ENCODE data around the gene NIT1. TPM values are rescaled to one million over a fixed set of nuclear protein-coding genes. Genes with fewer than 3 reads are reported as not detected.
A peak's percentile ranks its signal among the peaks of the same experiment; 100 is the strongest.

NIT1 gene
- total and polyA plus RNA-seq, 9 of the 15 experiments (the other 6 are each of a cell fraction or from before 2014, with no cell fraction given) = 18.4 to 76.0 (median 33.7) TPM

DNA sequence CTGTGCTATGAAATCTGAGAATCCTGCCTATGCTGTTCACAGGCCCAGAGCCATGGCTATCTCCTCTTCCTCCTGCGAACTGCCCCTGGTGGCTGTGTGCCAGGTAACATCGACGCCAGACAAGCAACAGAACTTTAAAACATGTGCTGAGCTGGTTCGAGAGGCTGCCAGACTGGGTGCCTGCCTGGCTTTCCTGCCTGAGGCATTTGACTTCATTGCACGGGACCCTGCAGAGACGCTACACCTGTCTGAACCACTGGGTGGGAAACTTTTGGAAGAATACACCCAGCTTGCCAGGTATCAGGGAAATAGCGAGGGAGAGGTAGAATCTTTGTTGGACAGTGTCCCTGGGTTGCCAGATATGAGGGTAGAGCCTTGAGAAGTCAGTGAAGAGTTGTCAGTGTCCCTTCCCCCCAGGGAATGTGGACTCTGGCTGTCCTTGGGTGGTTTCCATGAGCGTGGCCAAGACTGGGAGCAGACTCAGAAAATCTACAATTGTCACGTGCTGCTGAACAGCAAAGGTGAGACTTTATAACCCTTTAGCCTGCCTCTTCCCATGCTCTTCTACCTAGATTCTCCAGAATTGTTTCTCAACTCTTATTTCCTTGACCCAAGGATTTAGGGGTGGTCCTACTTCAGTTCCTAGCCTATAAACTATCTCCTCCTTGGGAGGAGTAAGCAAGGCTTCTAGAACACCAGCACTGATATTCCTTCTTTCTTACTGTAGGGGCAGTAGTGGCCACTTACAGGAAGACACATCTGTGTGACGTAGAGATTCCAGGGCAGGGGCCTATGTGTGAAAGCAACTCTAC lies 1.4 kb downstream of the NIT1 start (continued):
- TF ChIP-seq, protein P1, sequence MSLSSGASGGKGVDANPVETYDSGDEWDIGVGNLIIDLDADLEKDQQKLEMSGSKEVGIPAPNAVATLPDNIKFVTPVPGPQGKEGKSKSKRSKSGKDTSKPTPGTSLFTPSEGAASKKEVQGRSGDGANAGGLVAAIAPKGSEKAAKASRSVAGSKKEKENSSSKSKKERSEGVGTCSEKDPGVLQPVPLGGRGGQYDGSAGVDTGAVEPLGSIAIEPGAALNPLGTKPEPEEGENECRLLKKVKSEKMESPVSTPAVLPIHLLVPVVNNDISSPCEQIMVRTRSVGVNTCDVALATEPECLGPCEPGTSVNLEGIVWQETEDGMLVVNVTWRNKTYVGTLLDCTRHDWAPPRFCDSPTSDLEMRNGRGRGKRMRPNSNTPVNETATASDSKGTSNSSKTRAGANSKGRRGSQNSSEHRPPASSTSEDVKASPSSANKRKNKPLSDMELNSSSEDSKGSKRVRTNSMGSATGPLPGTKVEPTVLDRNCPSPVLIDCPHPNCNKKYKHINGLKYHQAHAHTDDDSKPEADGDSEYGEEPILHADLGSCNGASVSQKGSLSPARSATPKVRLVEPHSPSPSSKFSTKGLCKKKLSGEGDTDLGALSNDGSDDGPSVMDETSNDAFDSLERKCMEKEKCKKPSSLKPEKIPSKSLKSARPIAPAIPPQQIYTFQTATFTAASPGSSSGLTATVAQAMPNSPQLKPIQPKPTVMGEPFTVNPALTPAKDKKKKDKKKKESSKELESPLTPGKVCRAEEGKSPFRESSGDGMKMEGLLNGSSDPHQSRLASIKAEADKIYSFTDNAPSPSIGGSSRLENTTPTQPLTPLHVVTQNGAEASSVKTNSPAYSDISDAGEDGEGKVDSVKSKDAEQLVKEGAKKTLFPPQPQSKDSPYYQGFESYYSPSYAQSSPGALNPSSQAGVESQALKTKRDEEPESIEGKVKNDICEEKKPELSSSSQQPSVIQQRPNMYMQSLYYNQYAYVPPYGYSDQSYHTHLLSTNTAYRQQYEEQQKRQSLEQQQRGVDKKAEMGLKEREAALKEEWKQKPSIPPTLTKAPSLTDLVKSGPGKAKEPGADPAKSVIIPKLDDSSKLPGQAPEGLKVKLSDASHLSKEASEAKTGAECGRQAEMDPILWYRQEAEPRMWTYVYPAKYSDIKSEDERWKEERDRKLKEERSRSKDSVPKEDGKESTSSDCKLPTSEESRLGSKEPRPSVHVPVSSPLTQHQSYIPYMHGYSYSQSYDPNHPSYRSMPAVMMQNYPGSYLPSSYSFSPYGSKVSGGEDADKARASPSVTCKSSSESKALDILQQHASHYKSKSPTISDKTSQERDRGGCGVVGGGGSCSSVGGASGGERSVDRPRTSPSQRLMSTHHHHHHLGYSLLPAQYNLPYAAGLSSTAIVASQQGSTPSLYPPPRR (CRISPR knock-in tag; IDR thresholded peaks at IDR 0.05; ENCODE audit: borderline replicate concordance) = peak; percentile 24; the same call in 1 of the 2 replicates
- TF ChIP-seq ADNP (tag; IDR thresholded peaks at IDR 0.05) = no peak
- no peak for TF ChIP-seq ETV6 (IDR thresholded peaks at IDR 0.05; ENCODE audit: borderline replicate concordance in 1 of 2, low read depth in 2 of 2, low read length in 1 of 2)
- TF ChIP-seq ETV6 (CRISPR knock-in tag; IDR thresholded peaks at IDR 0.05; ENCODE audit: borderline replicate concordance) = no peak
- TF ChIP-seq ZNF77 (CRISPR knock-in tag; IDR thresholded peaks at IDR 0.05) = no peak
- no peak for TF ChIP-seq PTRF (tag; IDR thresholded peaks at IDR 0.05)
- TF ChIP-seq MTA1 (IDR thresholded peaks at IDR 0.05; ENCODE audit: borderline replicate concordance) = 0 out of 2 replicates have a peak, but pooled peaks have one; percentile 5
- TF ChIP-seq MAZ (CRISPR knock-in tag; conservative IDR thresholded peaks at IDR 0.05 in 1 of 2, IDR thresholded peaks at IDR 0.05 in 1 of 2) = 0 out of 4 replicates have a peak, but pooled peaks of 1 of the 2 experiments have one; percentile 25
- TF ChIP-seq, protein P2, sequence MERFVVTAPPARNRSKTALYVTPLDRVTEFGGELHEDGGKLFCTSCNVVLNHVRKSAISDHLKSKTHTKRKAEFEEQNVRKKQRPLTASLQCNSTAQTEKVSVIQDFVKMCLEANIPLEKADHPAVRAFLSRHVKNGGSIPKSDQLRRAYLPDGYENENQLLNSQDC (CRISPR knock-in tag; IDR thresholded peaks at IDR 0.05) = no peak
- TF ChIP-seq, protein P3, sequence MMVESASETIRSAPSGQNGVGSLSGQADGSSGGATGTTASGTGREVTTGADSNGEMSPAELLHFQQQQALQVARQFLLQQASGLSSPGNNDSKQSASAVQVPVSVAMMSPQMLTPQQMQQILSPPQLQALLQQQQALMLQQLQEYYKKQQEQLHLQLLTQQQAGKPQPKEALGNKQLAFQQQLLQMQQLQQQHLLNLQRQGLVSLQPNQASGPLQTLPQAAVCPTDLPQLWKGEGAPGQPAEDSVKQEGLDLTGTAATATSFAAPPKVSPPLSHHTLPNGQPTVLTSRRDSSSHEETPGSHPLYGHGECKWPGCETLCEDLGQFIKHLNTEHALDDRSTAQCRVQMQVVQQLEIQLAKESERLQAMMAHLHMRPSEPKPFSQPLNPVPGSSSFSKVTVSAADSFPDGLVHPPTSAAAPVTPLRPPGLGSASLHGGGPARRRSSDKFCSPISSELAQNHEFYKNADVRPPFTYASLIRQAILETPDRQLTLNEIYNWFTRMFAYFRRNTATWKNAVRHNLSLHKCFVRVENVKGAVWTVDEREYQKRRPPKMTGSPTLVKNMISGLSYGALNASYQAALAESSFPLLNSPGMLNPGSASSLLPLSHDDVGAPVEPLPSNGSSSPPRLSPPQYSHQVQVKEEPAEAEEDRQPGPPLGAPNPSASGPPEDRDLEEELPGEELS (CRISPR knock-in tag; IDR thresholded peaks at IDR 0.05; ENCODE audit: borderline replicate concordance) = no peak

All from K562 (cell line).